ENCODE measurements around the gene ODAD2.
"Not testable (repeated sequence)": the region's sequence is repeated elsewhere in the genome, so short reads cannot be mapped to it uniquely, and the experiment has no call there.

DNA sequence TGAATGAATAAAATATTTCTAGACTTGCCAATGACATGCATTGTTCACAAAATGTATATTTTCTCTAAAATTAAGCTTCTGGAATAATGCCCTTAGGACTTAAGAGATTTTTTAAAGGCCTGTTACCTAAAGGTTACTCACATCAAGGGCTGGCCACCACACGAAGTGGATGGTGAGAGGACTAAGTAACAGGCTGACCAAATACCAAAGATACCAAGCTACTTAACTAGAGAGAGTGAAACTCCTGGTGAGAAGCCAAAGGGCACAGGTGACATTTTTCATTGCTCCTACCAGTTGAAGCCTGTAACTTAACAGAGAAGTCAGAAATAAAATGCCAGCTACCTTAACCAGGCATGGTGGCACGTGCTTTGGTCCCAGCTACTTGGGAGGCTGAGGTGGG is 9.5 kb downstream of the ODAD2 start:
- TF ChIP-seq, protein P1, sequence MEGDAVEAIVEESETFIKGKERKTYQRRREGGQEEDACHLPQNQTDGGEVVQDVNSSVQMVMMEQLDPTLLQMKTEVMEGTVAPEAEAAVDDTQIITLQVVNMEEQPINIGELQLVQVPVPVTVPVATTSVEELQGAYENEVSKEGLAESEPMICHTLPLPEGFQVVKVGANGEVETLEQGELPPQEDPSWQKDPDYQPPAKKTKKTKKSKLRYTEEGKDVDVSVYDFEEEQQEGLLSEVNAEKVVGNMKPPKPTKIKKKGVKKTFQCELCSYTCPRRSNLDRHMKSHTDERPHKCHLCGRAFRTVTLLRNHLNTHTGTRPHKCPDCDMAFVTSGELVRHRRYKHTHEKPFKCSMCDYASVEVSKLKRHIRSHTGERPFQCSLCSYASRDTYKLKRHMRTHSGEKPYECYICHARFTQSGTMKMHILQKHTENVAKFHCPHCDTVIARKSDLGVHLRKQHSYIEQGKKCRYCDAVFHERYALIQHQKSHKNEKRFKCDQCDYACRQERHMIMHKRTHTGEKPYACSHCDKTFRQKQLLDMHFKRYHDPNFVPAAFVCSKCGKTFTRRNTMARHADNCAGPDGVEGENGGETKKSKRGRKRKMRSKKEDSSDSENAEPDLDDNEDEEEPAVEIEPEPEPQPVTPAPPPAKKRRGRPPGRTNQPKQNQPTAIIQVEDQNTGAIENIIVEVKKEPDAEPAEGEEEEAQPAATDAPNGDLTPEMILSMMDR (IDR thresholded peaks at IDR 0.05), result not testable (repeated sequence)
- not testable (repeated sequence) for TF ChIP-seq POLR2A (IDR thresholded peaks at IDR 0.05; ENCODE audit: low read depth); EP300 (IDR thresholded peaks at IDR 0.05); POLR2AphosphoS5 (IDR thresholded peaks at IDR 0.05)
